Activated CD8-positive, alpha-beta T cell treated with anti-CD3 and anti-CD28 coated beads for 36 hours (primary cell): Measurements from ENCODE around the gene SLC17A1. TPM values are rescaled to one million over a fixed set of nuclear protein-coding genes. Genes with fewer than 3 reads are reported as not detected.

Experiments used
- ATAC-seq: fragments of 200-7000 bp; cut with Tn5 transposase; one replicate; pipeline ENCODE4 v1.10.0; 2021; ENCODE audit warnings: mild to moderate bottlenecking, moderate library complexity
- CTCF ChIA-PET: fragments of 350-600 bp; sonication (Branson Sonifier 250); formaldehyde crosslinking; loops from one replicate; lab custom pipeline; 2021; ENCODE audit warnings: antibody characterized with exemption; lab: Charles Lee
- POLR2A ChIA-PET: fragments of 350-600 bp; sonication (Branson Sonifier 250); formaldehyde crosslinking; loops from one replicate; lab custom pipeline; 2021; ENCODE audit warnings: antibody characterized with exemption; lab: Charles Lee
- DNase-seq: peaks from one replicate; pipeline ENCODE4 v3.0.0-alpha.2; 2020
- H3K27ac Mint-ChIP-seq: one replicate; pipeline ENCODE4 v1.8.0; 2021; ENCODE audit warnings: mild to moderate bottlenecking, mixed read lengths
- H3K27me3 Mint-ChIP-seq: one replicate; pipeline ENCODE4 v1.8.0; 2021; ENCODE audit warnings: mixed read lengths
- H3K36me3 Mint-ChIP-seq: one replicate; pipeline ENCODE4 v1.8.0; 2021; ENCODE audit warnings: low read depth, mixed read lengths
- H3K4me1 Mint-ChIP-seq: one replicate; pipeline ENCODE4 v1.8.0; 2021; ENCODE audit warnings: low read depth, mixed read lengths
- H3K4me3 Mint-ChIP-seq: one replicate; pipeline ENCODE4 v1.8.0; 2021; ENCODE audit warnings: mild to moderate bottlenecking, moderate library complexity, mixed read lengths
- H3K9me3 Mint-ChIP-seq: one replicate; pipeline ENCODE4 v1.8.0; 2021; ENCODE audit warnings: mixed read lengths
- intact Hi-C: fragments of 100-400 bp; cut with micrococcal nuclease; formaldehyde crosslinking; loops from one replicate; pipeline ENCODE4 v1.10.0; 2022
- total RNA-seq, 2 experiments: library from RNA; stranded (reverse); gene quantifications; one replicate each; pipeline ENCODE4 v1.2.3, GENCODE V29; 2021
- TF ChIP-seq, protein P1 (sequence below): fragments of 200-600 bp; IDR thresholded peaks from one replicate; pipeline ENCODE4 v1.8.0; 2022; ENCODE audit warnings: antibody characterized with exemption, mild to moderate bottlenecking

SLC17A1 gene
- total RNA-seq, 2 experiments from 2014 or later, result not detected

DNA sequence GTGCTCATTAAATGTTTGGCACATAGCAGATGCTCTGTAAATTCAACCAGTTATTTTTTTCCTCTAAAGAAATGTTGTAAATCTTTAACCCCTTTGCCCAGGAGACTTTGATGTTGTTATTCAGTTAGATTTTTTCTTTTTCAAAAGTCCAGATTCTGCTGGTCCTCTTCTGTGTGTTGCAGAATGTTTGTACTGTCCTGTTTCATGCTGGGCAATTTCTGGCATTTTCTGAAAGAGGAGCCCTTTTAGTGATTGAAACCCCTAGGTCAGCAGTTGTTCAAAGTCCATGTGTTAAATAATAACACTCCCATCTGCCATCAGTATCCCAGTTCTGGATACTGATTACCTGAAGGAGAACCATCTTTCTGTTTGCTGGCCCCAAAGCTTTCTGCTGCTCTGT, 1.3 kb upstream of the SLC17A1 start:
- TF ChIP-seq, protein P1, sequence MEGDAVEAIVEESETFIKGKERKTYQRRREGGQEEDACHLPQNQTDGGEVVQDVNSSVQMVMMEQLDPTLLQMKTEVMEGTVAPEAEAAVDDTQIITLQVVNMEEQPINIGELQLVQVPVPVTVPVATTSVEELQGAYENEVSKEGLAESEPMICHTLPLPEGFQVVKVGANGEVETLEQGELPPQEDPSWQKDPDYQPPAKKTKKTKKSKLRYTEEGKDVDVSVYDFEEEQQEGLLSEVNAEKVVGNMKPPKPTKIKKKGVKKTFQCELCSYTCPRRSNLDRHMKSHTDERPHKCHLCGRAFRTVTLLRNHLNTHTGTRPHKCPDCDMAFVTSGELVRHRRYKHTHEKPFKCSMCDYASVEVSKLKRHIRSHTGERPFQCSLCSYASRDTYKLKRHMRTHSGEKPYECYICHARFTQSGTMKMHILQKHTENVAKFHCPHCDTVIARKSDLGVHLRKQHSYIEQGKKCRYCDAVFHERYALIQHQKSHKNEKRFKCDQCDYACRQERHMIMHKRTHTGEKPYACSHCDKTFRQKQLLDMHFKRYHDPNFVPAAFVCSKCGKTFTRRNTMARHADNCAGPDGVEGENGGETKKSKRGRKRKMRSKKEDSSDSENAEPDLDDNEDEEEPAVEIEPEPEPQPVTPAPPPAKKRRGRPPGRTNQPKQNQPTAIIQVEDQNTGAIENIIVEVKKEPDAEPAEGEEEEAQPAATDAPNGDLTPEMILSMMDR, result no peak
- no peaks in the 10 kb centered on the region for H3K36me3 Mint-ChIP-seq
- intact Hi-C loops, result no loop called here
- H3K9me3 Mint-ChIP-seq, result no peaks in the 10 kb centered on the region
- ATAC-seq (no peak), DNase-seq (no peak)
- ChIA-PET CTCF (no interaction called here), POLR2A (no interaction called here)
- H3K27ac Mint-ChIP-seq, result no peak overlapping the region
- H3K4me1 Mint-ChIP-seq, result peaks cover 3% of the 10 kb centered on the region
- peaks cover 4% of the 10 kb centered on the region for H3K27me3 Mint-ChIP-seq
- H3K4me3 Mint-ChIP-seq, result no peak overlapping the region

DNA sequence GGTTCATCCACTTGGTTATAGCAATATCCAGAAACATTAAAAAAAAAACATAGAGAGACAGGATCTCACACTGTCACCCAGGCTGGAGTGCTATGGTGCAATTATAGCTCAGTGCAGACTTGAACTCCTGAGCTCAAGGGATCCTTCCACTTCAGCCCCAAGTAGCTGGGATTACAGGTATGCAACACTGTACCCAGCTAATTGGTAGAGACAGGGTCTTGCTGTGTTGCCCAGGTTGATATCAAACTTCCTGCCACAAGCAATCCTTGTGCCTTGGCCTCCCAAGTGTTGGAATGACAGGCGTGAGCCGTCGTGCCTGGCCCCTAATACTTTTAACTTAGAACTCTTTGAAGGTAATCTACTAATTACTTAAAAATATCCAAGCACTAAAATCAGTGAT, 818 bp upstream of the SLC17A1 start:
- Mint-ChIP-seq H3K27ac (no peak overlapping the region), H3K4me1 (peaks cover 3% of the 10 kb centered on the region), H3K4me3 (no peak overlapping the region), H3K27me3 (peaks cover 5% of the 10 kb centered on the region), H3K9me3 (no peaks in the 10 kb centered on the region), H3K36me3 (no peaks in the 10 kb centered on the region)
- TF ChIP-seq, protein P1, result no peak
- no peak for ATAC-seq
- DNase-seq, result no peak
- ChIA-PET CTCF (no interaction called here), POLR2A (no interaction called here)
- intact Hi-C loops, result no loop called here

DNA sequence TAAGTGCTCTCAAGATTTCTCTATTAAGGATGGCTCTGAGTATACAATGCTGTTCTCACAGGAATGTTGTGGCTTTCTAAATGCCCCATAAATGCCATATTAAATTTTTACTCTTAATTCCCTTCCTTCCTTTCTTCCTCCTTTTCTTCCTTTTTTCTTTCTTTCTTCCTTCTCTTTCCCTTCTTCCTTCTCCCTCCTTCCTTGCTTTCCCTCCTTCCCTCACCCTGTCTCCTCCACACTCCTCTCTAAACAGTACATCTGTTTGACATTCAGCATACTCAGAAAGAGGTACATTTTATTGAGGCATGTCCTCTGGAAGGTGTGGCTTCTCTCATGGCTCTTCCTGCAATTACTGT, 433 bp upstream of the SLC17A1 start:
- CTCF ChIA-PET, result no interaction called here
- TF ChIP-seq, protein P1, result no peak
- H3K4me1 Mint-ChIP-seq, result peaks cover 3% of the 10 kb centered on the region

DNA sequence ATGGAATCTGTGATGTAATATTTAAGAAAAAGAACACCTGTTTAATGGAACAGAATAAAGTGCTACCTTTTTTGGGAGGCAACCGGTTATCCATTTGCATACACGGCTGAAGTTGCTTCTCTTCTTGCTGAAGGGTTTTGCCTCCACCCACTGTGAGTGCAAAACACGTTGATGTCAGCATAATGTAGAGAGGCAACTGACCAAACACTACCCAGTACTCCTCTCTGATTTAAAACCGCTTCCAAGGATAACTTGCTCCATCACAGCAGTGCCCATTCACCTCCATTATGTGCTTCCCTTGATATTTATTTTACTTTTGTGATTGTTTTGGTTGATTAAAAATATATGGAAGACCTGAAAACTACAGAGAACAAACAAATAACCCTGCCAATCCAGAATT, 1.4 kb downstream of the SLC17A1 start:
- H3K27me3 Mint-ChIP-seq, result peaks cover 13% of the 10 kb centered on the region
- ChIA-PET CTCF (no interaction called here), POLR2A (no interaction called here)
- TF ChIP-seq, protein P1, result no peak
- intact Hi-C loops, result no loop called here
- peaks cover 4% of the 10 kb centered on the region for H3K9me3 Mint-ChIP-seq
- ATAC-seq (no peak), DNase-seq (no peak)
- H3K4me1 Mint-ChIP-seq, result peaks cover 3% of the 10 kb centered on the region
- no peak overlapping the region for H3K27ac Mint-ChIP-seq
- no peaks in the 10 kb centered on the region for H3K36me3 Mint-ChIP-seq
- H3K4me3 Mint-ChIP-seq, result no peak overlapping the region

More for the DNA sequence above, 433 bp upstream of the SLC17A1 start:
- no peak for DNase-seq
- H3K9me3 Mint-ChIP-seq, result no peaks in the 10 kb centered on the region
- intact Hi-C loops, result no loop called here
- H3K27ac Mint-ChIP-seq, result no peak overlapping the region
- no peaks in the 10 kb centered on the region for H3K36me3 Mint-ChIP-seq
- no peak for ATAC-seq
- no peak overlapping the region for H3K4me3 Mint-ChIP-seq
- peaks cover 7% of the 10 kb centered on the region for H3K27me3 Mint-ChIP-seq
- POLR2A ChIA-PET, result no interaction called here

DNA sequence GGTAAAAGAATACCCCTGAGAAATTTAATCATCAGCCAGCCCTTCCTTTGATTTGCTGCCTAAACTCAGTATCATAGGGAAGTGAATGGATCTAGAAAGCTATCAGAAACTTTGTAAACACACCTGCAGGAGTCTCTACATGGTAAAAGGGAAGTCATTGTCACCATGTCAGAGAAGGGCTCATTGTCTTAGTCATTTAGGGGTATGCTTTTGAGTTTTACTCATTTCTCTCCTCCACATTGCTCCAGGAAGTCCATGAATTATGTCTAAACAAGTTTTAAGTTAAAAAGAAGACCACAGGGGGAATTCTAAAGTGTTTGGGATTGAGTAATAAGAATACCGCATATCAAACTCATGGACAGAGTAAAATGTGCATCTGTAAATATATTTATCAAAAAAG, 2.5 kb downstream of the SLC17A1 start:
- DNase-seq (no peak), ATAC-seq (no peak)
- ChIA-PET POLR2A (interaction anchor here (0.6 kb wide), 1 partner anchor 114 kb away, joined by 4 read pairs; no protein-coding TSS in a partner anchor), CTCF (no interaction called here)
- TF ChIP-seq, protein P1, result no peak
- Mint-ChIP-seq H3K4me1 (peaks cover 3% of the 10 kb centered on the region), H3K27me3 (peaks cover 15% of the 10 kb centered on the region), H3K36me3 (no peaks in the 10 kb centered on the region), H3K9me3 (peaks cover 5% of the 10 kb centered on the region), H3K4me3 (no peak overlapping the region), H3K27ac (no peak overlapping the region)
- intact Hi-C loops, result no loop called here
